Thyroid gland (tissue), 4 donors: ENCODE results near the gene ATP6V0D1.

ENCODE experiments used
- CTCF ChIP-seq, 6 experiments: fragments of 200-600 bp in 3 of 6; fragments of 450-650 bp in 3 of 6; sonication (generic) in 3 of 6; IDR thresholded peaks; one replicate each; pipeline ENCODE4 v1.5.1; 2016 to 2019; ENCODE audit warnings: antibody characterized with exemption in 6 of 6, mild to moderate bottlenecking in 2 of 6, inconsistent platforms in 1 of 6, moderate library complexity in 1 of 6
- POLR2A ChIP-seq, 2 donors: fragments of 450-650 bp; IDR thresholded peaks; one replicate each; pipeline ENCODE4 v1.6.1; 2017; ENCODE audit warnings: antibody characterized with exemption in 2 of 2, mild to moderate bottlenecking in 2 of 2, moderate library complexity in 1 of 2

- TF ChIP-seq CTCF (IDR thresholded peaks at IDR 0.05) (no peak), POLR2A (IDR thresholded peaks at IDR 0.05) (no peak)
Measured at GRCh38 chr16:67407176-67407787, 73.7 kb downstream of the ATP6V0D1 start.
